Osteocyte (in vitro differentiated cells): ENCODE measurements around the gene RFNG. TPM values are rescaled to one million over a fixed set of nuclear protein-coding genes. Genes with fewer than 3 reads are reported as not detected.

Source experiments
- DNase-seq: peaks from one replicate; pipeline ENCODE4 v3.0.0; 2021; ENCODE audit warnings: mixed read lengths; ENCODE audit not compliant: unreplicated experiment; ENCODE audit errors: extremely low spot score
- H3K27ac Mint-ChIP-seq: one replicate; pipeline ENCODE4 v1.8.0; 2021; ENCODE audit warnings: mild to moderate bottlenecking, mixed read lengths; ENCODE audit not compliant: unreplicated experiment
- H3K27me3 Mint-ChIP-seq: one replicate; pipeline ENCODE4 v1.8.0; 2021; ENCODE audit warnings: mixed read lengths; ENCODE audit not compliant: unreplicated experiment
- H3K36me3 Mint-ChIP-seq: one replicate; pipeline ENCODE4 v1.8.0; 2021; ENCODE audit warnings: mixed read lengths; ENCODE audit not compliant: unreplicated experiment
- H3K4me1 Mint-ChIP-seq: one replicate; pipeline ENCODE4 v1.8.0; 2021; ENCODE audit warnings: mixed read lengths; ENCODE audit not compliant: unreplicated experiment
- H3K4me3 Mint-ChIP-seq: one replicate; pipeline ENCODE4 v1.8.0; 2021; ENCODE audit warnings: mild to moderate bottlenecking, moderate library complexity, mixed read lengths; ENCODE audit not compliant: unreplicated experiment
- H3K9me3 Mint-ChIP-seq: one replicate; pipeline ENCODE4 v1.8.0; 2021; ENCODE audit warnings: mixed read lengths; ENCODE audit not compliant: unreplicated experiment
- total RNA-seq: library from RNA; stranded (reverse); gene quantifications from 2 replicates; pipeline ENCODE4 v1.2.1, GENCODE V29; 2021
- TF ChIP-seq, protein P1 (sequence below): fragments of 200-600 bp; sonication (generic); IDR thresholded peaks from 2 replicates; pipeline ENCODE4 v1.5.0; 2021; ENCODE audit warnings: antibody characterized with exemption, mild to moderate bottlenecking, moderate library complexity

Gene RFNG
- total RNA-seq, 1 donor from 2014 or later = 41.0 TPM

DNA sequence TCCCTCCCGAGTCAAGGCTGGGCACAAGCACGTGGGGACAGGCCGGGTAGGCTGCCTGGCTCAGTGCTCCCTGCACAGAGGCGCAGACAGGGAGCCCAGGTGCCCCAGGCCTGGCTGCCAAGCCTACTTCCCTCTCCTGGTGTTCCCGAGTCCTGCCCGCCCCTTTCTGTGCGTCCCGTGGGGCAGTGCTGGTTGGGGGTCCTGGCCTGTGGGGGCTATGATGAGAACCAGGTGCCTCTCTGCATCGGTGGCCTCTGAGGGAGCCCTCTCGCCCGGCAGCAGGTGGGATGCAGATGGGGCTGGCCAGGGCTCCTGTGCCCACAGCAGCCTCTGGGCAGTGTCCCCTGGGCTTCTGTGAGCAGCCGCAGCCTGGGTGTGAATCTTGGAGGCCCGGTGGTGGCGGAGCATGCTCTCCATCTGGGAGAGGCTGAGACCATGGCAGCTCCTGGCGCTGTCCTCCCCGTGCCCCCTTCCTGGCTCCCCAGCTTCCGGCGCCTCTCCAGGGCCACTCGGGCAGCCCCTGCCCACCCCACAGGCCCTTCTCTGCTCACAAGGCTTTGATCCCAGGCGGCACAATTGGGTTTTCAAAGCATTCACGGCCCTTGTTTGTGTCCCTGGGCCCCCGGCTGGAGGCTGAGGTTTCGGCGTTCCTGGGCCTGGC is 36.2 kb downstream of the RFNG start:
- Mint-ChIP-seq H3K27me3 (no peaks in the 10 kb centered on the region), H3K36me3 (peaks cover 5% of the 10 kb centered on the region), H3K27ac (no peak overlapping the region), H3K4me3 (no peak overlapping the region), H3K4me1 (peaks cover 11% of the 10 kb centered on the region), H3K9me3 (no peaks in the 10 kb centered on the region)
- DNase-seq = no peak
- TF ChIP-seq, protein P1, sequence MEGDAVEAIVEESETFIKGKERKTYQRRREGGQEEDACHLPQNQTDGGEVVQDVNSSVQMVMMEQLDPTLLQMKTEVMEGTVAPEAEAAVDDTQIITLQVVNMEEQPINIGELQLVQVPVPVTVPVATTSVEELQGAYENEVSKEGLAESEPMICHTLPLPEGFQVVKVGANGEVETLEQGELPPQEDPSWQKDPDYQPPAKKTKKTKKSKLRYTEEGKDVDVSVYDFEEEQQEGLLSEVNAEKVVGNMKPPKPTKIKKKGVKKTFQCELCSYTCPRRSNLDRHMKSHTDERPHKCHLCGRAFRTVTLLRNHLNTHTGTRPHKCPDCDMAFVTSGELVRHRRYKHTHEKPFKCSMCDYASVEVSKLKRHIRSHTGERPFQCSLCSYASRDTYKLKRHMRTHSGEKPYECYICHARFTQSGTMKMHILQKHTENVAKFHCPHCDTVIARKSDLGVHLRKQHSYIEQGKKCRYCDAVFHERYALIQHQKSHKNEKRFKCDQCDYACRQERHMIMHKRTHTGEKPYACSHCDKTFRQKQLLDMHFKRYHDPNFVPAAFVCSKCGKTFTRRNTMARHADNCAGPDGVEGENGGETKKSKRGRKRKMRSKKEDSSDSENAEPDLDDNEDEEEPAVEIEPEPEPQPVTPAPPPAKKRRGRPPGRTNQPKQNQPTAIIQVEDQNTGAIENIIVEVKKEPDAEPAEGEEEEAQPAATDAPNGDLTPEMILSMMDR = no peak

DNA sequence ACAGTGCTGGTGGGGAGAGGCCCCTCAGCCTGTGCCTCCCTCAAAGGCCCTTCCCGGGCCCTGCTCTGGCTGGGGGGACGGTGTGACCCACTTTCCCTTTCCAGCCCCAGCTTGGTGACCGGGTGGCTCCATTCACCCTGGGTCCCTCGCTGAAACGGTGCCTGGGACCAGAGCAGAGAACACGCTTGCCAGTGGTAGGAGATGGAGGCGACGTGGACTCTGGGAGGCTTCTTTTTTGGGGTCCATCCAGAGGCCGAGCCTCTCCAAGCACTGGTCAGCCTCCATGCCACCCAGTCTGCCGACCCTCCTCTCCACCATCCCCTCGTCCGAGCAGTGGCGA is 36.7 kb downstream of the RFNG start:
- TF ChIP-seq, protein P1 = no peak
- H3K4me1 Mint-ChIP-seq = peaks cover 11% of the 10 kb centered on the region
- no peak for DNase-seq
- H3K9me3 Mint-ChIP-seq = no peaks in the 10 kb centered on the region
- no peaks in the 10 kb centered on the region for H3K27me3 Mint-ChIP-seq
- H3K27ac Mint-ChIP-seq = no peak overlapping the region
- peaks cover 5% of the 10 kb centered on the region for H3K36me3 Mint-ChIP-seq
- H3K4me3 Mint-ChIP-seq = no peak overlapping the region

DNA sequence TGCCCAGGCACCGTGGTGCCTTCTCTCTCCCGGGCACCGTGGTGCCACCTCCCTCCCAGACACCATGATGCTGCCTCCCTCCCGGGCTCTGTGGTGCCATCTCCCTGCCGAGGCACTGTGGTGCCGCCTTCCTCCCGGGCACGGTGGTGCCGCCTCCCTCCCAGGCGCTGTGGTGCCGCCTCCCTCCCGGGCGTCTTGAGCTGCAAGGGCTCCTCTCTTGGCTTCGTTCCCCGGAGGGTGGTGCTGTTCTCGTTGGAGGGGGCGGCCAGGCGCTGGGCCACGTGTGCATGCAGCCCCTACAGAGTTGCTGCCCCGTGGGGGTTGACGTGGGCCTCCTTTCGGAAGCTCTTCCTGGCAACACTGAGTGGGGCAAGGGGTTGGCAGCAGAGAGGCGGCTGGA is 37.2 kb downstream of the RFNG start:
- H3K36me3 Mint-ChIP-seq = peaks cover 5% of the 10 kb centered on the region
- no peak overlapping the region for H3K27ac Mint-ChIP-seq
- H3K4me3 Mint-ChIP-seq = no peak overlapping the region
- TF ChIP-seq, protein P1 = no peak
- DNase-seq = no peak
- no peaks in the 10 kb centered on the region for H3K9me3 Mint-ChIP-seq
- no peaks in the 10 kb centered on the region for H3K27me3 Mint-ChIP-seq
- H3K4me1 Mint-ChIP-seq = peaks cover 11% of the 10 kb centered on the region

DNA sequence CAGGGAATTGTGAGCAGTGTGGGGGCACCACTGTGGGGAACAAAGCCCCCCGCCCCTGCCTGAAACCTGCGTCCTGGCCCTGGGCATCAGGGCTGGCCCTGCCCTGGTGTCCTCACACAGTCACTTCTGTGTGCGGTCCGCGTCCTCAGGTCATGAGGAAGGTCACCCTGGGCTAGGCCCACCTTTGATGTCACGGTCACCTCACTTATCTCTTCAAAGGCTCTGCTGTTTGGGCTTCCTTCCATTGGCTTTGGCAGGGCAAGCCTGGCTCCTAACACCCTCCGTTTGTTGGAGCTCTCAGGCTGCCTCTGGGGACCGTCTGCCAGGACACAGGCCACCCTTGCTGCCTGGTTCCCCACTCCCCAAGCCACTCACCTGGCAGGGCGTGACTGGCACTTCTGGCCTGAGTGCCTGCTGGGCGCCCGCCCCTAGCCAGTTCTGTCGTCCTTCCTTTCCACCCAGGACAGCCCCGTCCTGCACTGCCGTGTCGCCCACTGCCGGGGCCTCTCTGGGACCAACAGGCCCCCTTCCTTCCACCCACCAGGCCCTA is 37.8 kb downstream of the RFNG start:
- H3K4me1 Mint-ChIP-seq = peaks cover 9% of the 10 kb centered on the region
- H3K36me3 Mint-ChIP-seq = peaks cover 5% of the 10 kb centered on the region
- H3K27ac Mint-ChIP-seq = no peak overlapping the region
- DNase-seq = no peak
- H3K9me3 Mint-ChIP-seq = no peaks in the 10 kb centered on the region
- TF ChIP-seq, protein P1 = no peak
- no peaks in the 10 kb centered on the region for H3K27me3 Mint-ChIP-seq
- no peak overlapping the region for H3K4me3 Mint-ChIP-seq

DNA sequence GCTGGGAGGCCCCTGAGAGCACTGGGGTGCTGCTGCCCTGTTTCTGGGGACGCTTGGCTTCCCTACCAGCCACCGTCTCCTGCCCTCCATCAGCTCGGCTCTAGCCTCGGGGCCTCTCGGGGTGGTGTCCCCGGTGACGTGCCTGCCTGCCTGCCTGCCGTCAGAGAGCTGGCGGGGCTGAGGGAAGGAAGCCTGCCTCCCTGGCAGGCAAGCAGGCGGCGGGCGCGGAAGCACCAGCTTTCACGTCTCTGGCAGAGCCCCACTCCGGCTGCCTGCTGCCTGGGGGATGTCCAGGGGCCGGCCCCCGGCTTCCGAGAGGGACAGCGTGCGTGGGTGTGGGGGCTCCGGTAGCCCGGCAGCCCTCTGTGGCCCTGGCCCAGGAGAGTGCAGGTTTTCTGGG is 38.3 kb downstream of the RFNG start:
- no peak overlapping the region for H3K27ac Mint-ChIP-seq
- H3K27me3 Mint-ChIP-seq = no peaks in the 10 kb centered on the region
- H3K36me3 Mint-ChIP-seq = peaks cover 3% of the 10 kb centered on the region
- H3K9me3 Mint-ChIP-seq = no peaks in the 10 kb centered on the region
- TF ChIP-seq, protein P1 = no peak
- DNase-seq = no peak
- H3K4me3 Mint-ChIP-seq = no peak overlapping the region
- H3K4me1 Mint-ChIP-seq = peaks cover 8% of the 10 kb centered on the region
